Prostate gland (tissue), 2 donors: ENCODE data around the gene ACKR1. TPM values are rescaled to one million over a fixed set of nuclear protein-coding genes. Genes with fewer than 3 reads are reported as not detected.

Experiments used
- DNase-seq: peaks from one replicate; pipeline ENCODE4 v3.0.0-alpha.2; 2019; ENCODE audit warnings: low spot score
- H3K27ac ChIP-seq, 2 donors: fragments of 200-600 bp; sonication (generic); 2 replicates each; pipeline ENCODE4 v1.5.1; 2017 to 2019
- H3K27me3 ChIP-seq: fragments of 200-600 bp; sonication (generic); replicated peaks from 2 replicates; pipeline ENCODE4 v1.5.1; 2019; ENCODE audit not compliant: insufficient read depth
- H3K36me3 ChIP-seq, 2 donors: fragments of 200-600 bp; sonication (generic); 1 replicate in 1 of 2; 2 replicates in 1 of 2; pipeline versions ENCODE4 v1.5.1 to v1.8.1; 2017 to 2019
- H3K4me1 ChIP-seq: fragments of 200-600 bp; sonication (generic); replicated peaks from 2 replicates; pipeline ENCODE4 v1.5.1; 2019
- H3K4me3 ChIP-seq, 2 donors: fragments of 200-600 bp; sonication (generic); 2 replicates each; pipeline ENCODE4 v1.5.1; 2017 to 2019
- H3K9me3 ChIP-seq: fragments of 200-600 bp; sonication (generic); 2 replicates; pipeline ENCODE4 v1.5.1; 2017
- POLR2A ChIP-seq: fragments of 450-650 bp; IDR thresholded peaks from one replicate; pipeline ENCODE4 v1.6.1; 2016; ENCODE audit warnings: antibody characterized with exemption, mild to moderate bottlenecking
- POLR2AphosphoS5 ChIP-seq: sonication (generic); formaldehyde crosslinking; IDR thresholded peaks from one replicate; pipeline ENCODE4 v1.6.1; 2017; ENCODE audit warnings: antibody characterized with exemption
- WGBS: methylation state at CpG from one replicate; pipeline ENCODE4 v1.1.5; 2018; 5-methylcytosine and 5-hydroxymethylcytosine counted together
- intact Hi-C: fragments of 100-400 bp; cut with DNase I; formaldehyde crosslinking; loops from one replicate; pipeline ENCODE4 v1.14.2; 2022
- small RNA-seq, 2 donors: library from RNA; depleted of rRNA; stranded (forward); fragments of <200 nt; gene quantifications; one replicate each; pipeline ENCODE3, GENCODE V24; 2016
- total RNA-seq, 2 donors: library from RNA; depleted of rRNA; stranded (reverse); fragments of >200 nt; gene quantifications; one replicate each; pipeline ENCODE4 v1.1.0, GENCODE V29; 2016
- TF ChIP-seq, protein P1 (sequence below), 4 experiments: fragments of 200-600 bp in 2 of 4; fragments of 450-650 bp in 2 of 4; sonication (generic) in 2 of 4; IDR thresholded peaks; 1 replicate in 3 of 4; 2 replicates in 1 of 4; pipeline ENCODE4 v1.5.1; 2016 to 2019; ENCODE audit warnings: antibody characterized with exemption in 4 of 4, mild to moderate bottlenecking in 2 of 4, moderate library complexity in 2 of 4

ACKR1 gene
- total RNA-seq, 2 donors from 2014 or later, result 46.8 to 60.4 TPM

DNA sequence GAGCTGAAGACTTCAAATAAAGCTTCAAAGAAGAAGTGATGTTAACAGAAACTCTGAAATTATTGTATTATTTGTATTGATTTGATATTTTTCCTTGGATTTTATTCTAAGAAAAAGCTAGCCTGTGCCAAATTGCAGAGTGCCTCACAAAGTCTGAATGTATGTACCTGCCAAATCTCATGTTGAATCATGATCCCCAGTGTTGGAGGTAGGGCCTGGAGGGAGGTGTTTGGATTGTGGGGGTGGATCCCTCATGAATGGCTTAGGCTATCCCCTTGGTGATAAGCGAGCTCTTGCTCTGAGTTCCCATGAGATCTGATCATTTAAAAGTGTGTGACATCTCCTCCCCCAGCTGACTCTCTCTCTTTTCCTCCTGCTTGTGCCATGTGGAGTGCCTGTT, 43.6 kb downstream of the ACKR1 start:
- no peak for TF ChIP-seq POLR2AphosphoS5
- TF ChIP-seq, protein P1, sequence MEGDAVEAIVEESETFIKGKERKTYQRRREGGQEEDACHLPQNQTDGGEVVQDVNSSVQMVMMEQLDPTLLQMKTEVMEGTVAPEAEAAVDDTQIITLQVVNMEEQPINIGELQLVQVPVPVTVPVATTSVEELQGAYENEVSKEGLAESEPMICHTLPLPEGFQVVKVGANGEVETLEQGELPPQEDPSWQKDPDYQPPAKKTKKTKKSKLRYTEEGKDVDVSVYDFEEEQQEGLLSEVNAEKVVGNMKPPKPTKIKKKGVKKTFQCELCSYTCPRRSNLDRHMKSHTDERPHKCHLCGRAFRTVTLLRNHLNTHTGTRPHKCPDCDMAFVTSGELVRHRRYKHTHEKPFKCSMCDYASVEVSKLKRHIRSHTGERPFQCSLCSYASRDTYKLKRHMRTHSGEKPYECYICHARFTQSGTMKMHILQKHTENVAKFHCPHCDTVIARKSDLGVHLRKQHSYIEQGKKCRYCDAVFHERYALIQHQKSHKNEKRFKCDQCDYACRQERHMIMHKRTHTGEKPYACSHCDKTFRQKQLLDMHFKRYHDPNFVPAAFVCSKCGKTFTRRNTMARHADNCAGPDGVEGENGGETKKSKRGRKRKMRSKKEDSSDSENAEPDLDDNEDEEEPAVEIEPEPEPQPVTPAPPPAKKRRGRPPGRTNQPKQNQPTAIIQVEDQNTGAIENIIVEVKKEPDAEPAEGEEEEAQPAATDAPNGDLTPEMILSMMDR (IDR thresholded peaks at IDR 0.05), result no peak
- no peak for TF ChIP-seq POLR2A
- WGBS, result 53% methylated on average over 1 of the region's 1 CpG
- no peaks in the 10 kb centered on the region for H3K27me3 ChIP-seq
- no peaks in the 10 kb centered on the region for H3K9me3 ChIP-seq
- intact Hi-C loops, result no loop called here
- DNase-seq, result no peak
- no peaks in the 10 kb centered on the region for H3K36me3 ChIP-seq
- no peak overlapping the region for H3K27ac ChIP-seq
- no peak overlapping the region for H3K4me3 ChIP-seq
- no peaks in the 10 kb centered on the region for H3K4me1 ChIP-seq

DNA sequence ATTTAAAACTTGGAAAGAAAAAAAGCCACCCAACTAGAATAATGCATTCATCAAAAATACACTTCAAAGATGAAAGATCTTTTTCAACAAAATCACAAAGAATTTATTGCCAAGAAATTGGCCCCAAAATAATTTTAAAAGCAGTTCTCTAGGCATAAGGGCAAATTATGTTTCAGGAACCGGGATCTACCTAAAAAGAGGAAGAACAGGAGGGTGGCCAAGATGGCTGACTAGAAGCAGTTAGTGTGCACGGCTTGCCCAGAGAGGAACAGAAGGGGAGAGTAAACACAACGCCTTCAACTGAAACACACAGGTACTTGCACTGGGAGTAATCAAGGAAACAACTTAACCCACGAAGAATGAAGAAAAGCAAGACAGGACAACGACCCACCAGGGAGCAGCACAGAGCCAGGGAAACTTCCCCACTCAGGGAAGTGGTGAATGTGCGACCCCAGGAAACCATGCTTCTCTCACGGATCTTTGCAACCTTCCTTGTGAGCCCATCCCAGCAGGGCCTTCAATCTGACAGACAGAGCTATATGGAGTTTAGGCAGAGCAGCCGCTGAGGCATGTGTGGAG, 46.1 kb downstream of the ACKR1 start:
- Histone ChIP-seq H3K9me3 (no peaks in the 10 kb centered on the region), H3K4me3 (no peak overlapping the region), H3K27me3 (no peaks in the 10 kb centered on the region), H3K36me3 (no peaks in the 10 kb centered on the region), H3K4me1 (no peaks in the 10 kb centered on the region), H3K27ac (no peak overlapping the region)
- DNase-seq, result no peak
- intact Hi-C loops, result no loop called here
- TF ChIP-seq POLR2AphosphoS5 (no peak), POLR2A (no peak)
- TF ChIP-seq, protein P1 (IDR thresholded peaks at IDR 0.05), result no peak
- WGBS, result 65% methylated on average over 8 of the region's 8 CpGs

Small RNA genes within 50 kb of the gene (small RNA-seq; reads per million reads assigned to genes)
- gene RNA5SP60, result 0.09 to 0.10 reads per million in 2 donors

Other genes with a start within 250 kb of the ACKR1 start
- 10 to 100 TPM; 18.2 to 61.3 TPM for gene IFI16, start 195.0 kb upstream of the ACKR1 start, total RNA-seq
- gene AIM2, start 128.1 kb upstream of the ACKR1 start, total RNA-seq, result under 1 TPM in 1 of 2 donors, not detected in 1; 0.80 TPM
- 1 to 10 TPM in 1 of 2 donors, under 1 TPM in 1; 0.23 to 4.7 TPM for gene CADM3, start 33.3 kb upstream of the ACKR1 start, total RNA-seq
- 1 to 10 TPM; 1.3 to 1.5 TPM for gene FCER1A, start 97.5 kb downstream of the ACKR1 start, total RNA-seq
- not detected for gene OR10J4, start 227.3 kb downstream of the ACKR1 start, total RNA-seq
- gene OR10J1, start 234.8 kb downstream of the ACKR1 start, total RNA-seq, result not detected